GM12878 (cell line): Measurements from ENCODE around the gene CALD1. TPM values are rescaled to one million over a fixed set of nuclear protein-coding genes. Genes with fewer than 3 reads are reported as not detected.

Experiments
- ATAC-seq: fragments of 200-7000 bp; cut with Tn5 transposase; 3 replicates; pipeline ENCODE4 v1.9.1; 2020; ENCODE audit warnings: mild to moderate bottlenecking, moderate library complexity
- BruUV-seq: library from RNA; stranded (reverse); fragments of 400-500 nt; replicated peaks from 2 replicates; lab custom pipeline; 2021; lab: Mats Ljungman, UMichigan
- CTCF ChIA-PET: fragments of 300-600 bp; sonication (Branson Sonifier 250); formaldehyde crosslinking; extraction: SDS; loops from one replicate; lab custom pipeline; 2021; ENCODE audit warnings: inconsistent platforms; lab: Yijun Ruan, JAX
- POLR2A ChIA-PET: fragments of 350-600 bp; formaldehyde crosslinking; extraction: SDS; loops from one replicate; lab custom pipeline; 2021; ENCODE audit warnings: inconsistent platforms; lab: Charles Lee
- RAD21 ChIA-PET: fragments of 300-600 bp; sonication (Branson Sonifier 250); formaldehyde crosslinking; loops from one replicate; lab custom pipeline; 2023; ENCODE audit warnings: antibody characterized with exemption; ENCODE audit not compliant: unreplicated experiment; lab: Charles Lee
- SMC1A ChIA-PET: fragments of 300-600 bp; sonication (Branson Sonifier 250); formaldehyde crosslinking; loops from one replicate; lab custom pipeline; 2023; ENCODE audit not compliant: unreplicated experiment, uncharacterized antibody; lab: Charles Lee
- DNase-seq: peaks from one replicate; pipeline ENCODE4 v3.0.0-alpha.2; 2011; ENCODE audit warnings: low read depth, low spot score
- FAIRE-seq: peaks from 3 replicates; lab custom pipeline; 2011; peaks lifted over from hg19 to GRCh38; lab: Jason Lieb, UNC
- H2AFZ ChIP-seq: 2 replicates; pipeline ENCODE4 v1.6.0; 2011; ENCODE audit warnings: low read depth, low read length, control low read depth; ENCODE audit not compliant: control insufficient read depth
- H3K27ac ChIP-seq: 2 replicates; pipeline ENCODE4 v1.5.1; 2011; ENCODE audit warnings: control low read depth; ENCODE audit not compliant: control insufficient read depth, insufficient read depth
- H3K27me3 ChIP-seq, 2 experiments: replicated peaks in 1 of 2; 2 replicates each; pipeline versions ENCODE4 v1.6.0 to v1.6.1; 2011; ENCODE audit warnings: low read length in 1 of 2; ENCODE audit not compliant: control insufficient read depth in 2 of 2, insufficient read depth in 2 of 2
- H3K36me3 ChIP-seq, 2 experiments: 2 replicates each; pipeline ENCODE4 v1.5.1; 2011; ENCODE audit warnings: low read length in 1 of 2; ENCODE audit not compliant: control insufficient read depth in 2 of 2, insufficient read depth in 2 of 2
- H3K4me1 ChIP-seq: 2 replicates; pipeline ENCODE4 v1.6.1; 2011; ENCODE audit warnings: mild to moderate bottlenecking, low read length, moderate library complexity, mixed read lengths; ENCODE audit not compliant: control insufficient read depth, insufficient read depth
- H3K4me2 ChIP-seq: 2 replicates; pipeline ENCODE4 v1.6.0; 2011; ENCODE audit warnings: control low read depth; ENCODE audit not compliant: control insufficient read depth, insufficient read depth
- H3K4me3 ChIP-seq: fragments of 200-600 bp; sonication (generic); 2 replicates; pipeline ENCODE4 v1.5.1; 2016
- H3K79me2 ChIP-seq: 2 replicates; pipeline ENCODE4 v1.6.0; 2011; ENCODE audit warnings: low read length; ENCODE audit not compliant: control insufficient read depth, insufficient read depth
- H3K9ac ChIP-seq: 2 replicates; pipeline ENCODE4 v1.8.0; 2011; ENCODE audit warnings: low read length, control low read depth, mixed read lengths; ENCODE audit not compliant: control insufficient read depth, insufficient read depth
- H3K9me3 ChIP-seq: replicated peaks from 3 replicates; pipeline ENCODE4 v1.5.1; 2011; ENCODE audit warnings: mild to moderate bottlenecking, low read length; ENCODE audit not compliant: control insufficient read depth, insufficient read depth
- H4K20me1 ChIP-seq: 2 replicates; pipeline ENCODE4 v1.6.0; 2011; ENCODE audit not compliant: control insufficient read depth, insufficient read depth
- BHLHE40 ChIP-seq, 2 experiments: fragments of 450-650 bp in 1 of 2; IDR thresholded peaks; 2 replicates each; pipeline ENCODE4 v1.6.1; 2011 to 2017; ENCODE audit warnings: low read depth in 2 of 2, borderline replicate concordance in 1 of 2, improper control_type of control experiment in 1 of 2, low read length in 1 of 2, mild to moderate bottlenecking in 1 of 2
- RAD51 ChIP-seq: fragments of 450-650 bp; IDR thresholded peaks from 2 replicates; pipeline ENCODE4 v1.6.1; 2016; ENCODE audit warnings: moderate library complexity, mild to moderate bottlenecking, inconsistent platforms
- TCF12 ChIP-seq: IDR thresholded peaks from 2 replicates; pipeline ENCODE4 v1.6.1; 2011; ENCODE audit warnings: low read depth, mild to moderate bottlenecking, low read length
- WGBS: methylation state at CpG from one replicate; pipeline ENCODE4 v1.1.6; 2016; ENCODE audit warnings: low lambda C conversion rate; ENCODE audit not compliant: insufficient replicate concordance, insufficient coverage; ENCODE audit errors: missing lambda C conversion rate; 5-methylcytosine and 5-hydroxymethylcytosine counted together
- in situ Hi-C: fragments of 300-500 bp; cut with MboI; formaldehyde crosslinking; loops from 9 replicates; pipeline ENCODE4 v1.14.3; 2018; ENCODE audit warnings: mixed read lengths
- intact Hi-C: fragments of 100-400 bp; cut with micrococcal nuclease; formaldehyde crosslinking; loops from one replicate; pipeline ENCODE4 v1.14.2; 2022; ENCODE audit not compliant: unreplicated experiment
- polyA plus RNA-seq, 11 experiments: library from polyadenylated mRNA; depleted of rRNA in 4 of 11; unstranded in 6 of 11; stranded (reverse) in 5 of 11; fragments of >200 nt; fragmentation: Nextera tagmentation in 4 of 11; fragmentation: Illumina TruSeq in 1 of 11; extraction: Ambion mirVana in 4 of 11; extraction: Trizol in 1 of 11; gene quantifications; 1 replicate in 1 of 11; 2 replicates in 10 of 11; pipeline versions ENCODE4 v1.2.1 to v1.2.3, GENCODE V29; 2011 to 2016; ENCODE audit warnings: inconsistent platforms in 2 of 11, missing spikeins in 2 of 11, low read depth in 1 of 11
- total RNA-seq, 4 experiments: library from RNA; depleted of rRNA in 3 of 4; stranded (reverse); fragments of >200 nt in 3 of 4; fragmentation: Illumina TruSeq in 1 of 4; extraction: Trizol in 1 of 4; gene quantifications; 2 replicates each; pipeline versions ENCODE4 v1.2.1 to v1.2.3, GENCODE V29; 2013 to 2021
- TF ChIP-seq, protein P1 (sequence below): fragments of 450-650 bp; IDR thresholded peaks from 2 replicates; pipeline ENCODE4 v1.6.1; 2016; ENCODE audit warnings: mild to moderate bottlenecking

The CALD1 gene
- total and polyA plus RNA-seq, 10 of the 15 experiments (the other 5 are each of a cell fraction or from before 2014, with no cell fraction given) = 0.03 to 1.3 (median 0.22) TPM

DNA sequence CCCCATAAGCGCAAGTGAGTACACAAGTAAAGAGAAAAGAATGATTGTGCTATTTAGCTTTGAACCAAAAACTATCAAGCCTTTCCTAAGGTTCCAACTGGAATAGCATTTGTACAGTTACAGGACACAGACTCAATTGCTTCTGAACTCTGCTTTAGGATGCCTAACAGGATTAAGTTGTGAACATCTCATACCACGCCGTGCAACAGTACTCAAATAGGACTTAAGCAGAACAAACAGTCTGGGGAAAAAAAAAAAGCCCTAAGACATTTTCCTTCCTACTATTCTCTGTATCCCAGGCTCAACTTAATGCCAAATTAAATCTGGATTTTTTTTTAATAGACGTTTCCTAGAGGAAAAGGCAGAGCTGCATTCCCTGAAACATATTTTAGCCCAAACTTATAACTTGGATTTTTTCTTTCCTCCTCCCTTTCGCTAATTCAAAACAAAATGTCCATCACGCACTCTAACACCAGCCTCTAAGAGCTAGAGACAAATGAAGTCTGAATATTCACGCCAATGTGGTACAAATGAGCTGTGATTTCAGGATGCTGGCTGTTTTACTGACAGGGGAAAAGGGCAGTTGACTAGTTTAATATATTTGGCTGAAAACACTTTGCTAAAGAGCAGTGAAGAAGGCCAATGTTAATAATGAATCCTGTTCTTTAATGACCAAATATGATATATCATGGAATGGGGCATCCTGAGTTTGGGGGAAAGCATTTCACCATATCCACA is 68.6 kb downstream of the CALD1 start:
- Histone ChIP-seq H3K27ac (no peak overlapping the region), H3K9me3 (no peaks in the 10 kb centered on the region; the same call in 2 of the 3 replicates), H4K20me1 (no peaks in the 10 kb centered on the region), H3K79me2 (no peaks in the 10 kb centered on the region), H3K27me3 (no peaks in the 10 kb centered on the region), H3K4me1 (no peaks in the 10 kb centered on the region), H3K4me2 (no peak overlapping the region), H3K9ac (no peak overlapping the region), H2AFZ (no peak overlapping the region), H3K36me3 (no peaks in the 10 kb centered on the region), H3K4me3 (no peak overlapping the region)
- CTCF ChIA-PET = interaction anchor here (1.0 kb wide), 3 partner anchors 9 to 96 kb away, joined by 3 read pairs; no protein-coding TSS in a partner anchor
- 60% methylated on average over 7 of the region's 7 CpGs for WGBS
- intact Hi-C loops (no loop called here), in situ Hi-C loops (no loop called here)
- RAD21 ChIA-PET = no interaction called here
- no peak for TF ChIP-seq RAD51
- no peak for TF ChIP-seq TCF12
- TF ChIP-seq, protein P1, sequence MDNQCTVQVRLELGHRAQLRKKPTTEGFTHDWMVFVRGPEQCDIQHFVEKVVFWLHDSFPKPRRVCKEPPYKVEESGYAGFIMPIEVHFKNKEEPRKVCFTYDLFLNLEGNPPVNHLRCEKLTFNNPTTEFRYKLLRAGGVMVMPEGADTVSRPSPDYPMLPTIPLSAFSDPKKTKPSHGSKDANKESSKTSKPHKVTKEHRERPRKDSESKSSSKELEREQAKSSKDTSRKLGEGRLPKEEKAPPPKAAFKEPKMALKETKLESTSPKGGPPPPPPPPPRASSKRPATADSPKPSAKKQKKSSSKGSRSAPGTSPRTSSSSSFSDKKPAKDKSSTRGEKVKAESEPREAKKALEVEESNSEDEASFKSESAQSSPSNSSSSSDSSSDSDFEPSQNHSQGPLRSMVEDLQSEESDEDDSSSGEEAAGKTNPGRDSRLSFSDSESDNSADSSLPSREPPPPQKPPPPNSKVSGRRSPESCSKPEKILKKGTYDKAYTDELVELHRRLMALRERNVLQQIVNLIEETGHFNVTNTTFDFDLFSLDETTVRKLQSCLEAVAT = no peak
- no peak for TF ChIP-seq BHLHE40 (IDR thresholded peaks at IDR 0.05; ENCODE audit: borderline replicate concordance in 1 of 2, low read depth in 2 of 2, low read length in 1 of 2)
- ATAC-seq = no peak
- POLR2A ChIA-PET = no interaction called here
- no TSS peak for BruUV-seq
- DNase-seq = no peak
- SMC1A ChIA-PET = interaction anchor here (0.7 to 1.7 kb wide), 6 partner anchors 9 to 93 kb away, joined by 3 to 5 read pairs (median 4); no protein-coding TSS in a partner anchor
- no peak for FAIRE-seq
